CD4-positive, alpha-beta T cell treated with Interleukin-2 at 100 ng/mL for 4 hours (primary cell): ENCODE results near the gene LCA5L.
A peak's percentile ranks its signal among the peaks of the same experiment; 100 is the strongest.

ENCODE experiments used
- DNase-seq: peaks from one replicate; pipeline ENCODE4 v3.0.0-alpha.2; 2020; ENCODE audit warnings: low spot score

Gene LCA5L

GRCh38 chr21:39445321-39446269, at the start of gene LCA5L:
LCA5L (minus strand) TSS chr21:39445778; CDS start chr21:39428493, 17,285 bp downstream.
- peak; percentile 91 for DNase-seq

GRCh38 chr21:39489380-39489924, 43.9 kb upstream of the LCA5L start:
- DNase-seq, result no peak

- DNase-seq, result no peak
These were observed 39.2 kb upstream of the LCA5L start for GRCh38 chr21:39484711-39485276.

GRCh38 chr21:39483917-39484316, 38.3 kb upstream of the LCA5L start:
- no peak for DNase-seq

GRCh38 chr21:39481886-39482285, 36.3 kb upstream of the LCA5L start:
- no peak for DNase-seq

- no peak for DNase-seq
These were observed 34.7 kb upstream of the LCA5L start for GRCh38 chr21:39480271-39480670.

- no peak for DNase-seq
These were observed 34.2 kb upstream of the LCA5L start for GRCh38 chr21:39479814-39480182.

GRCh38 chr21:39479164-39479813, 33.7 kb upstream of the LCA5L start:
- no peak for DNase-seq

GRCh38 chr21:39474611-39475010, 29.0 kb upstream of the LCA5L start:
- DNase-seq, result no peak

GRCh38 chr21:39472786-39473185, 27.2 kb upstream of the LCA5L start:
- DNase-seq, result no peak

- no peak for DNase-seq
These were observed 26.0 kb upstream of the LCA5L start for GRCh38 chr21:39471598-39471997.

GRCh38 chr21:39468559-39468958, 23.0 kb upstream of the LCA5L start:
- no peak for DNase-seq

- DNase-seq, result no peak
These were observed 22.2 kb upstream of the LCA5L start for GRCh38 chr21:39467746-39468145.

- DNase-seq, result no peak
These were observed 21.0 kb upstream of the LCA5L start for GRCh38 chr21:39466584-39466983.

- no peak for DNase-seq
These were observed 17.7 kb upstream of the LCA5L start for GRCh38 chr21:39463308-39463707.

- DNase-seq, result no peak
These were observed 15.8 kb upstream of the LCA5L start for GRCh38 chr21:39461419-39461818.

- no peak for DNase-seq
These were observed 11.1 kb upstream of the LCA5L start for GRCh38 chr21:39456665-39457064.

GRCh38 chr21:39454949-39455668, 9.5 kb upstream of the LCA5L start:
- no peak for DNase-seq

GRCh38 chr21:39453571-39454179, 8.1 kb upstream of the LCA5L start:
- DNase-seq, result no peak

- no peak for DNase-seq
These were observed 7.4 kb upstream of the LCA5L start for GRCh38 chr21:39452970-39453342.

GRCh38 chr21:39452207-39452969, 6.8 kb upstream of the LCA5L start:
- DNase-seq, result no peak
